OCI-LY3 (cell line): ENCODE data around the gene TOX3.

Experiments
- H2AFZ ChIP-seq: fragments of 200-600, 300-600 bp; shearing (Covaris generic); 2 replicates; pipeline ENCODE4 v1.6.0; 2014; ENCODE audit warnings: antibody characterized with exemption, low read depth, low read length
- H3K27ac ChIP-seq: fragments of 200-600, 300-600 bp; sonication (generic); 2 replicates; pipeline ENCODE4 v1.5.1; 2014; ENCODE audit warnings: mild to moderate bottlenecking, low read length, moderate library complexity, mixed read lengths
- H3K27me3 ChIP-seq: fragments of 200-600, 300-600 bp; sonication (generic); 2 replicates; pipeline ENCODE4 v1.6.1; 2014; ENCODE audit warnings: low read depth, low read length, mixed read lengths
- H3K36me3 ChIP-seq: fragments of 200-600, 300-600 bp; sonication (generic); replicated peaks from 2 replicates; pipeline ENCODE3; 2014; ENCODE audit warnings: low read depth, low read length, mixed read lengths
- H3K4me1 ChIP-seq: fragments of 300-600, 200-600 bp; sonication (generic); 2 replicates; pipeline ENCODE4 v1.6.1; 2014; ENCODE audit warnings: low read length, mixed read lengths
- H3K4me2 ChIP-seq: fragments of 200-600, 300-600 bp; sonication (generic); 2 replicates; pipeline ENCODE4 v1.6.1; 2014; ENCODE audit warnings: low read length, mixed read lengths
- H3K4me3 ChIP-seq: fragments of 300-600, 200-600 bp; sonication (generic); 2 replicates; pipeline ENCODE4 v1.5.1; 2014; ENCODE audit warnings: antibody characterized with exemption, mild to moderate bottlenecking, low read length, moderate library complexity
- H3K79me2 ChIP-seq: fragments of 300-600, 200-600 bp; shearing (Covaris generic); 2 replicates; pipeline ENCODE4 v1.6.1; 2014; ENCODE audit warnings: mild to moderate bottlenecking, low read length, mixed read lengths
- H3K9ac ChIP-seq: fragments of 300-600, 200-600 bp; shearing (Covaris generic); 2 replicates; pipeline ENCODE4 v1.6.0; 2014; ENCODE audit warnings: mild to moderate bottlenecking, low read length, moderate library complexity
- H3K9me3 ChIP-seq: fragments of 200-600, 300-600 bp; shearing (Covaris generic); 2 replicates; pipeline ENCODE4 v1.6.1; 2014; ENCODE audit warnings: low read length, mixed read lengths; ENCODE audit not compliant: insufficient read depth
- H4K20me1 ChIP-seq: fragments of 200-600, 300-600 bp; sonication (generic); 2 replicates; pipeline ENCODE4 v1.6.1; 2016; ENCODE audit warnings: low read length, mixed read lengths; ENCODE audit not compliant: insufficient read depth
- EZH2phosphoT487 ChIP-seq: fragments of 200-600 bp; shearing (Covaris generic); IDR thresholded peaks from 2 replicates; pipeline ENCODE4 v1.6.1; 2018; ENCODE audit warnings: antibody characterized with exemption, mixed run types, low read depth
- TF ChIP-seq, protein P1 (sequence below): fragments of 200-600, 300-600 bp; sonication (generic); IDR thresholded peaks from 2 replicates; pipeline ENCODE4 v1.5.1; 2014; ENCODE audit warnings: antibody characterized with exemption, low read length, low read depth

The TOX3 gene

GRCh38 chr16:52407778-52408177 lies 139.2 kb downstream of the TOX3 start:
- no peaks in the 10 kb centered on the region for H3K4me1 ChIP-seq
- H4K20me1 ChIP-seq, result no peaks in the 10 kb centered on the region
- H3K36me3 ChIP-seq, result no peaks in the 10 kb centered on the region
- no peaks in the 10 kb centered on the region for H3K79me2 ChIP-seq
- no peak overlapping the region for H3K4me2 ChIP-seq
- H3K9ac ChIP-seq, result no peak overlapping the region
- H3K27me3 ChIP-seq, result no peaks in the 10 kb centered on the region
- H3K27ac ChIP-seq, result no peak overlapping the region
- H2AFZ ChIP-seq, result no peak overlapping the region
- TF ChIP-seq, protein P1, sequence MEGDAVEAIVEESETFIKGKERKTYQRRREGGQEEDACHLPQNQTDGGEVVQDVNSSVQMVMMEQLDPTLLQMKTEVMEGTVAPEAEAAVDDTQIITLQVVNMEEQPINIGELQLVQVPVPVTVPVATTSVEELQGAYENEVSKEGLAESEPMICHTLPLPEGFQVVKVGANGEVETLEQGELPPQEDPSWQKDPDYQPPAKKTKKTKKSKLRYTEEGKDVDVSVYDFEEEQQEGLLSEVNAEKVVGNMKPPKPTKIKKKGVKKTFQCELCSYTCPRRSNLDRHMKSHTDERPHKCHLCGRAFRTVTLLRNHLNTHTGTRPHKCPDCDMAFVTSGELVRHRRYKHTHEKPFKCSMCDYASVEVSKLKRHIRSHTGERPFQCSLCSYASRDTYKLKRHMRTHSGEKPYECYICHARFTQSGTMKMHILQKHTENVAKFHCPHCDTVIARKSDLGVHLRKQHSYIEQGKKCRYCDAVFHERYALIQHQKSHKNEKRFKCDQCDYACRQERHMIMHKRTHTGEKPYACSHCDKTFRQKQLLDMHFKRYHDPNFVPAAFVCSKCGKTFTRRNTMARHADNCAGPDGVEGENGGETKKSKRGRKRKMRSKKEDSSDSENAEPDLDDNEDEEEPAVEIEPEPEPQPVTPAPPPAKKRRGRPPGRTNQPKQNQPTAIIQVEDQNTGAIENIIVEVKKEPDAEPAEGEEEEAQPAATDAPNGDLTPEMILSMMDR, result no peak
- no peak for TF ChIP-seq EZH2phosphoT487
- H3K4me3 ChIP-seq, result no peak overlapping the region
- no peaks in the 10 kb centered on the region for H3K9me3 ChIP-seq

DNA sequence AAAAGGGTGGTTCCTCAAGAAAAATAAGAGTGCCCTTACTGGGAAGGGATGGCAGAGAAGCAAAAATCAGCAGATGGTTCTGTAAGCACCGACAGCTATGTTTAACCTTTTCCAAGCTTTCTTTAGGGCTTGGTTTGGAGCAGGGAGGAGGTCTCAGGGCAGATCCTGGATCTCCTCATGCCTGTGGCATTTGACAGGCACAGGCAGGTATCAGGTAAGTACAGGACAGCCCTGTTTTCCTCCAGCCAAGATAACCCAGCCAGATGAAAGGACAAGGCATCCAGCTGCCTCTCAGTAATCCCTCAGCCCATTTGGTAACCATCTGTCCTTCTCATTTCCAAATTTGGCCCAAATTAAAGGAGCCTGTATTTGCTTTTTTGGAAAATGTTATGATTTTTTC lies 141.5 kb downstream of the TOX3 start:
- no peaks in the 10 kb centered on the region for H3K27me3 ChIP-seq
- no peaks in the 10 kb centered on the region for H3K9me3 ChIP-seq
- no peak overlapping the region for H2AFZ ChIP-seq
- no peak overlapping the region for H3K4me2 ChIP-seq
- H3K79me2 ChIP-seq, result no peaks in the 10 kb centered on the region
- no peak overlapping the region for H3K9ac ChIP-seq
- H3K4me3 ChIP-seq, result no peak overlapping the region
- no peak for TF ChIP-seq EZH2phosphoT487
- TF ChIP-seq, protein P1, result no peak
- no peaks in the 10 kb centered on the region for H4K20me1 ChIP-seq
- H3K36me3 ChIP-seq, result no peaks in the 10 kb centered on the region
- no peak overlapping the region for H3K27ac ChIP-seq
- H3K4me1 ChIP-seq, result no peaks in the 10 kb centered on the region

- H3K4me2 ChIP-seq, result no peak overlapping the region
- TF ChIP-seq EZH2phosphoT487, result no peak
- TF ChIP-seq, protein P1, result no peak
- no peaks in the 10 kb centered on the region for H4K20me1 ChIP-seq
- H3K36me3 ChIP-seq, result no peaks in the 10 kb centered on the region
- H3K27me3 ChIP-seq, result no peaks in the 10 kb centered on the region
- H3K9ac ChIP-seq, result no peak overlapping the region
- no peak overlapping the region for H3K4me3 ChIP-seq
- no peak overlapping the region for H3K27ac ChIP-seq
- H3K4me1 ChIP-seq, result no peaks in the 10 kb centered on the region
- no peaks in the 10 kb centered on the region for H3K79me2 ChIP-seq
- H3K9me3 ChIP-seq, result no peaks in the 10 kb centered on the region
- no peak overlapping the region for H2AFZ ChIP-seq
Observed at GRCh38 chr16:52404546-52404945, 142.4 kb downstream of the TOX3 start.

DNA sequence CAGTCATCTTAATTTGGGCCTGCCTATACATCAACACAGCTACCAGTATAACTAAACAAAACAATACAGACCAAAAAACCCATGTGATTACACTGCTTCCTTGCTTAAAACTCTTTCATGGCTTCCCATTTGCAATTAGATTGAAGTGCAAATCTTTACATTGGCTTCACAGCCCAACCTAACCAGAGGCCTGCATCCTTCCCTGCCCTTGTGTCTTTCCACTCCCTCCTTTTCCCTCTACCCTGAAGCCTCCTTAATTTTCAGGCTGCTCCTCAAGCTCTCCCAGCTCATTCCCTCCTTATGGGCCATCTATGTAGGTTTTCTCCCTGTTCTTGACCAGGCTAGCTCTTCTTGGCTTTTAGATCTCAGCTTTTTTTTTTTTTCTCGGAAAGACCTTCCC lies 147.8 kb downstream of the TOX3 start:
- Histone ChIP-seq H3K4me2 (no peak overlapping the region), H3K27me3 (no peaks in the 10 kb centered on the region), H3K4me3 (no peak overlapping the region), H3K36me3 (no peaks in the 10 kb centered on the region), H2AFZ (no peak overlapping the region), H3K79me2 (no peaks in the 10 kb centered on the region), H3K9me3 (no peaks in the 10 kb centered on the region), H3K9ac (no peak overlapping the region), H3K4me1 (no peaks in the 10 kb centered on the region), H4K20me1 (no peaks in the 10 kb centered on the region), H3K27ac (no peak overlapping the region)
- no peak for TF ChIP-seq EZH2phosphoT487
- TF ChIP-seq, protein P1, result no peak
